ENCODE measurements around the gene NAA25. TPM values are rescaled to one million over a fixed set of nuclear protein-coding genes. Genes with fewer than 3 reads are reported as not detected.
"Not testable (repeated sequence)": the region's sequence is repeated elsewhere in the genome, so short reads cannot be mapped to it uniquely, and the experiment has no call there.

NAA25 gene
- total RNA-seq, 2 experiments from 2014 or later = 46.7 to 48.7 TPM

GRCh38 chr12:111999129-111999528 lies 109.5 kb downstream of the NAA25 start:
- CTCF ChIA-PET = not testable (repeated sequence)
- POLR2A ChIA-PET = interaction anchor here (1.1 kb wide), 1 partner anchor 14 kb away, joined by 4 read pairs; the partner anchor contains the start of genes ERP29 and TMEM116

- POLR2A ChIA-PET = interaction anchor here (0.8 to 1.1 kb wide), 2 partner anchors 15 kb away, joined by 4 read pairs; partner anchors contain the start of genes ERP29 and TMEM116
- CTCF ChIA-PET = interaction anchor here (1.4 kb wide), 1 partner anchor 16 kb away, joined by 5 read pairs; no protein-coding TSS in a partner anchor
Observed at GRCh38 chr12:111998015-111998414, 110.6 kb downstream of the NAA25 start.

- ChIA-PET CTCF (interaction anchor here (0.7 to 1.4 kb wide), 2 partner anchors 17 kb away, joined by 3 to 5 read pairs; no protein-coding TSS in a partner anchor), POLR2A (interaction anchor here (0.8 kb wide), 1 partner anchor 16 kb away, joined by 4 read pairs; the partner anchor contains the start of genes ERP29 and TMEM116)
Observed at GRCh38 chr12:111997300-111997699, 111.3 kb downstream of the NAA25 start.

- POLR2A ChIA-PET = no interaction called here
- CTCF ChIA-PET = interaction anchor here (0.6 to 1.8 kb wide), 2 partner anchors 18 to 84 kb away, joined by 5 to 8 read pairs; no protein-coding TSS in a partner anchor
Observed at GRCh38 chr12:111995782-111996480, 112.7 kb downstream of the NAA25 start.

- CTCF ChIA-PET = interaction anchor here (0.7 to 1.8 kb wide), 5 partner anchors 8 to 110 kb away, joined by 3 to 8 read pairs (median 3); no protein-coding TSS in a partner anchor
- POLR2A ChIA-PET = interaction anchor here (0.6 to 1.7 kb wide), 4 partner anchors 13 to 92 kb away, joined by 3 to 9 read pairs (median 4); partner anchors contain the start of gene TMEM116
Observed at GRCh38 chr12:111994211-111995111, 114.1 kb downstream of the NAA25 start.

GRCh38 chr12:111993292-111994150 lies 115.1 kb downstream of the NAA25 start:
- CTCF ChIA-PET = interaction anchor here (1.0 to 1.3 kb wide), 4 partner anchors 9 to 28 kb away, joined by 3 to 8 read pairs (median 3); no protein-coding TSS in a partner anchor
- POLR2A ChIA-PET = interaction anchor here (0.8 to 1.7 kb wide), 3 partner anchors 12 to 20 kb away, joined by 3 to 9 read pairs (median 6); partner anchors contain the start of gene TMEM116

GRCh38 chr12:111992464-111992863 lies 116.1 kb downstream of the NAA25 start:
- CTCF ChIA-PET = interaction anchor here (0.7 to 1.3 kb wide), 2 partner anchors 9 to 29 kb away, joined by 3 read pairs; no protein-coding TSS in a partner anchor
- POLR2A ChIA-PET = interaction anchor here (0.6 kb wide), 1 partner anchor 134 kb away, joined by 4 read pairs; no protein-coding TSS in a partner anchor

GRCh38 chr12:111991946-111992345 lies 116.6 kb downstream of the NAA25 start:
- ChIA-PET POLR2A (interaction anchor here (0.6 to 0.9 kb wide), 2 partner anchors 22 to 134 kb away, joined by 3 to 4 read pairs; no protein-coding TSS in a partner anchor), CTCF (interaction anchor here (0.7 kb wide), 1 partner anchor 9 kb away, joined by 3 read pairs; no protein-coding TSS in a partner anchor)

GRCh38 chr12:111991535-111991934 lies 117.0 kb downstream of the NAA25 start:
- ChIA-PET CTCF (interaction anchor here (0.7 kb wide), 1 partner anchor 10 kb away, joined by 3 read pairs; no protein-coding TSS in a partner anchor), POLR2A (interaction anchor here (0.9 kb wide), 1 partner anchor 22 kb away, joined by 3 read pairs; no protein-coding TSS in a partner anchor)

GRCh38 chr12:111984820-111985219 lies 123.8 kb downstream of the NAA25 start:
- ChIA-PET CTCF (no interaction called here), POLR2A (no interaction called here)

- ChIA-PET CTCF (interaction anchor here (0.7 kb wide), 1 partner anchor 28 kb away, joined by 3 read pairs; no protein-coding TSS in a partner anchor), POLR2A (no interaction called here)
Observed at GRCh38 chr12:111981987-111982386, 126.6 kb downstream of the NAA25 start.

- CTCF ChIA-PET = no interaction called here
- POLR2A ChIA-PET = no interaction called here
Observed at GRCh38 chr12:111980598-111980997, 128.0 kb downstream of the NAA25 start.

- CTCF ChIA-PET = interaction anchor here (0.8 to 1.5 kb wide), 2 partner anchors 27 to 33 kb away, joined by 3 read pairs; no protein-coding TSS in a partner anchor
- POLR2A ChIA-PET = interaction anchor here (0.6 kb wide), 1 partner anchor 445 kb away, joined by 3 read pairs; no protein-coding TSS in a partner anchor
Observed at GRCh38 chr12:111978545-111978944, 130.0 kb downstream of the NAA25 start.

- POLR2A ChIA-PET = no interaction called here
- CTCF ChIA-PET = interaction anchor here (1.5 kb wide), 1 partner anchor 31 kb away, joined by 3 read pairs; no protein-coding TSS in a partner anchor
Observed at GRCh38 chr12:111976860-111977259, 131.7 kb downstream of the NAA25 start.
